Chondrocyte (in vitro differentiated cells): ENCODE results near the gene RAB12. TPM values are rescaled to one million over a fixed set of nuclear protein-coding genes. Genes with fewer than 3 reads are reported as not detected.

Experiments used
- DNase-seq: peaks from one replicate; pipeline ENCODE4 v3.0.0; 2021; ENCODE audit warnings: mixed read lengths, low spot score
- H3K27ac Mint-ChIP-seq: one replicate; pipeline ENCODE4 v1.8.0; 2021; ENCODE audit warnings: mild to moderate bottlenecking, moderate library complexity, mixed read lengths; ENCODE audit not compliant: unreplicated experiment
- H3K27me3 Mint-ChIP-seq: 2 replicates; pipeline ENCODE4 v1.8.0; 2021; ENCODE audit warnings: low read depth, mixed read lengths
- H3K36me3 Mint-ChIP-seq: 2 replicates; pipeline ENCODE4 v1.8.0; 2021; ENCODE audit warnings: low read depth, mixed read lengths
- H3K4me1 Mint-ChIP-seq: 2 replicates; pipeline ENCODE4 v1.8.0; 2021; ENCODE audit warnings: low read depth, mild to moderate bottlenecking, mixed read lengths
- H3K4me3 Mint-ChIP-seq: one replicate; pipeline ENCODE4 v1.8.0; 2021; ENCODE audit warnings: mild to moderate bottlenecking, moderate library complexity, mixed read lengths; ENCODE audit not compliant: unreplicated experiment
- H3K9me3 Mint-ChIP-seq: 2 replicates; pipeline ENCODE4 v1.8.0; 2021; ENCODE audit warnings: low read depth, mixed read lengths
- total RNA-seq: library from RNA; stranded (reverse); gene quantifications from 3 replicates; pipeline ENCODE4 v1.2.1, GENCODE V29; 2021
- TF ChIP-seq, protein P1 (sequence below): fragments of 200-600 bp; sonication (generic); IDR thresholded peaks from 2 replicates; pipeline ENCODE4 v1.5.0; 2021; ENCODE audit warnings: antibody characterized with exemption, mild to moderate bottlenecking, moderate library complexity

RAB12 gene
- total RNA-seq, 1 donor from 2014 or later, result 40.9 TPM

DNA sequence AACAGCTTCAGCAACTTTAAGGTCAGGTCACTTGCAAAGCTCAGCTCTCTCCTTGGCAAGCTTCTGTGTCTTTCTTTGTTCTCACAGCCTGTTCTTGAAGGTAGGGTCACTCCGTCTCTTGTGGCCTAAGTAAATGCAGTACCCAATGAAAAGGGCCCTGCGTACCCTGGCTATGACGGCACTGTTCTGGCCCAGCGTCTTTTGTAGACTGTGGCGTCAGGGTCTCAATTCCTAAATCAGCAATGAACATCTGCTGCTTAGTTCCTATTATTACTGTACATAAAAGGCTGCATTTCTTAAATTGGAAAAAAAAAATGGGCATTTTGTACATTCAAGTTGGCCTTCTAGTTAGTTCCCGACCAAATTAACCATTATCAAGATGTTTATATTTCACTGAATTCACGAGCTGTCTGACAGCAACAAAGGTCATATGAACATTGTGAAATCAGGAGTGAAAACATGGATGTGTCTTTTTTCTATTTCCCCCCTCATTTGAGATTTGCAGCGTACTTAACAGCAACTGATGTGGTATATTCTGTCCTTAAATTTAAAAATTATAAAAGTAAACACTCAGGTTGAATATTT lies 79.1 kb downstream of the RAB12 start:
- Mint-ChIP-seq H3K9me3 (no peaks in the 10 kb centered on the region), H3K27me3 (no peaks in the 10 kb centered on the region)
- DNase-seq, result no peak

DNA sequence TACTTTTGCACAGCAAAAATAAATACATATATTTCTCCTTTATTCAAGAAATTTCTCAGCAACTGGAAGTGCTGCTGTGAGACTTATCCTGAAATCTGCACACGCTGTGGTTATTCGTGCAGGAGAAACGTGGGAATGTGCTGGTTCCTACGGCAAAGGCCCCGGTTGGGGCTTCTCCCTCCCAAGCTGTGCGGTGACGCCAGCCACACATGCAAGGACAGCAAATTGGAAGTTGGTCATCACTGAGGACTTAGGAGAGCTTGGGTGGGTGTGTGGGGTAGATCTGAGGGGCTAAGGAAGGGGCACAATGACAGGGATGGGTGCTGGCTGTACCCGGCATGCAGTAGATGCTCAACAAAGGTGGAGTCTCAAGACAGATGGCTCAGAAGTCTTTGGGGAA lies 79.6 kb downstream of the RAB12 start:
- Mint-ChIP-seq H3K4me1 (peaks cover 11% of the 10 kb centered on the region), H3K36me3 (no peaks in the 10 kb centered on the region), H3K27me3 (no peaks in the 10 kb centered on the region), H3K4me3 (no peak overlapping the region), H3K27ac (no peak overlapping the region), H3K9me3 (no peaks in the 10 kb centered on the region)
- TF ChIP-seq, protein P1, sequence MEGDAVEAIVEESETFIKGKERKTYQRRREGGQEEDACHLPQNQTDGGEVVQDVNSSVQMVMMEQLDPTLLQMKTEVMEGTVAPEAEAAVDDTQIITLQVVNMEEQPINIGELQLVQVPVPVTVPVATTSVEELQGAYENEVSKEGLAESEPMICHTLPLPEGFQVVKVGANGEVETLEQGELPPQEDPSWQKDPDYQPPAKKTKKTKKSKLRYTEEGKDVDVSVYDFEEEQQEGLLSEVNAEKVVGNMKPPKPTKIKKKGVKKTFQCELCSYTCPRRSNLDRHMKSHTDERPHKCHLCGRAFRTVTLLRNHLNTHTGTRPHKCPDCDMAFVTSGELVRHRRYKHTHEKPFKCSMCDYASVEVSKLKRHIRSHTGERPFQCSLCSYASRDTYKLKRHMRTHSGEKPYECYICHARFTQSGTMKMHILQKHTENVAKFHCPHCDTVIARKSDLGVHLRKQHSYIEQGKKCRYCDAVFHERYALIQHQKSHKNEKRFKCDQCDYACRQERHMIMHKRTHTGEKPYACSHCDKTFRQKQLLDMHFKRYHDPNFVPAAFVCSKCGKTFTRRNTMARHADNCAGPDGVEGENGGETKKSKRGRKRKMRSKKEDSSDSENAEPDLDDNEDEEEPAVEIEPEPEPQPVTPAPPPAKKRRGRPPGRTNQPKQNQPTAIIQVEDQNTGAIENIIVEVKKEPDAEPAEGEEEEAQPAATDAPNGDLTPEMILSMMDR, result no peak
- no peak for DNase-seq

More for the DNA sequence above, 79.1 kb downstream of the RAB12 start:
- TF ChIP-seq, protein P1, result no peak
- Mint-ChIP-seq H3K36me3 (no peaks in the 10 kb centered on the region), H3K4me3 (no peak overlapping the region), H3K27ac (no peak overlapping the region), H3K4me1 (peaks cover 11% of the 10 kb centered on the region)

Other genes with a start within 250 kb of the RAB12 start
- gene MTCL1, start 96.1 kb downstream of the RAB12 start, total RNA-seq, result 43.9 to 54.4 TPM (median 50.8 TPM) in 3 replicates